HEK293 (cell line): ENCODE measurements around the gene TIMM10.

Experiments
- CTCF ChIA-PET: fragments of 350-600 bp; formaldehyde crosslinking; extraction: SDS; loops from one replicate; lab custom pipeline; 2021; ENCODE audit warnings: antibody characterized with exemption; lab: Yijun Ruan, JAX
- POLR2A ChIA-PET: fragments of 300-600 bp; formaldehyde crosslinking; extraction: SDS; loops from one replicate; lab custom pipeline; 2020; ENCODE audit warnings: antibody characterized with exemption, inconsistent platforms; lab: Yijun Ruan, JAX
- H3K27ac ChIP-seq: fragments of 200-500 bp; sonication (Bioruptor generic); 2 replicates; pipeline ENCODE4 v1.5.1; 2014; ENCODE audit warnings: low read depth, low read length, control low read depth, inconsistent platforms; ENCODE audit errors: extremely low read depth
- H3K36me3 ChIP-seq, 2 experiments: fragments of 200-500 bp in 1 of 2; sonication (Bioruptor generic) in 1 of 2; 1 replicate in 1 of 2; 2 replicates in 1 of 2; pipeline ENCODE4 v1.5.1; 2014 to 2017; ENCODE audit warnings: inconsistent platforms in 2 of 2, low read length in 2 of 2; ENCODE audit not compliant: control insufficient read depth in 2 of 2, insufficient read depth in 1 of 2
- H3K4me1 ChIP-seq: fragments of 200-500 bp; sonication (Bioruptor generic); 2 replicates; pipeline ENCODE4 v1.5.1; 2014; ENCODE audit warnings: mild to moderate bottlenecking, low read length, inconsistent platforms; ENCODE audit not compliant: control insufficient read depth, insufficient read depth
- H3K4me3 ChIP-seq: 2 replicates; pipeline ENCODE4 v1.5.1; 2011; ENCODE audit warnings: low read depth, mild to moderate bottlenecking, control low read depth, low read length, moderate library complexity
- H3K9me3 ChIP-seq: fragments of 200-500 bp; sonication (Bioruptor generic); 2 replicates; pipeline ENCODE4 v1.5.1; 2014; ENCODE audit warnings: low read depth, low read length, inconsistent platforms; ENCODE audit not compliant: control insufficient read depth, insufficient read depth
- BCL11A ChIP-seq: fragments of 450-650 bp; formaldehyde crosslinking; IDR thresholded peaks from 2 replicates; pipeline ENCODE4 v1.5.1; 2016; ENCODE audit warnings: low read depth, missing biosample characterization, missing genetic modification characterization
- IKZF3 ChIP-seq: fragments of 450-650 bp; IDR thresholded peaks from 2 replicates; pipeline ENCODE4 v1.5.0; 2018; ENCODE audit warnings: missing biosample characterization, mild to moderate bottlenecking, missing genetic modification characterization, moderate library complexity
- ZBTB8A ChIP-seq: fragments of 450-650 bp; formaldehyde crosslinking; IDR thresholded peaks from 2 replicates; pipeline ENCODE4 v1.5.1; 2016; ENCODE audit warnings: missing biosample characterization, missing genetic modification characterization
- ZIC2 ChIP-seq: fragments of 450-650 bp; formaldehyde crosslinking; IDR thresholded peaks from 2 replicates; pipeline ENCODE4 v1.5.1; 2016; ENCODE audit warnings: missing biosample characterization, missing genetic modification characterization
- ZNF16 ChIP-seq: fragments of 450-650 bp; formaldehyde crosslinking; IDR thresholded peaks from 2 replicates; pipeline ENCODE4 v1.5.1; 2016; ENCODE audit warnings: low read depth, missing biosample characterization, missing genetic modification characterization
- ZNF548 ChIP-seq: fragments of 450-650 bp; formaldehyde crosslinking; IDR thresholded peaks from 2 replicates; pipeline ENCODE4 v1.5.1; 2016; ENCODE audit warnings: missing biosample characterization, missing genetic modification characterization
- ZSCAN16 ChIP-seq: fragments of 450-650 bp; formaldehyde crosslinking; IDR thresholded peaks from 2 replicates; pipeline ENCODE4 v1.5.1; 2016; ENCODE audit warnings: missing biosample characterization, missing genetic modification characterization
- TF ChIP-seq, protein P1 (sequence below): fragments of 450-650 bp; formaldehyde crosslinking; IDR thresholded peaks from 2 replicates; pipeline ENCODE4 v1.5.1; 2016; ENCODE audit warnings: missing biosample characterization, missing genetic modification characterization
- TF ChIP-seq, protein P2 (sequence below): fragments of 450-650 bp; formaldehyde crosslinking; optimal IDR thresholded peaks from 2 replicates; pipeline ENCODE3; 2016; ENCODE audit warnings: missing biosample characterization, mild to moderate bottlenecking, missing genetic modification characterization
- TF ChIP-seq, protein P3 (sequence below): fragments of 450-650 bp; formaldehyde crosslinking; conservative IDR thresholded peaks from 2 replicates; pipeline ENCODE4 v1.5.1; 2016; ENCODE audit warnings: low read depth, missing biosample characterization, missing genetic modification characterization
- TF ChIP-seq, protein P4 (sequence below): sonication (generic); formaldehyde crosslinking; IDR thresholded peaks from 2 replicates; pipeline ENCODE4 v1.8.1; 2022; ENCODE audit warnings: mild to moderate bottlenecking, moderate library complexity, missing genetic modification reagents
- TF ChIP-seq, protein P5 (sequence below): fragments of 450-650 bp; formaldehyde crosslinking; IDR thresholded peaks from 2 replicates; pipeline ENCODE4 v1.5.1; 2016; ENCODE audit warnings: missing biosample characterization, missing genetic modification characterization

TIMM10 gene

DNA sequence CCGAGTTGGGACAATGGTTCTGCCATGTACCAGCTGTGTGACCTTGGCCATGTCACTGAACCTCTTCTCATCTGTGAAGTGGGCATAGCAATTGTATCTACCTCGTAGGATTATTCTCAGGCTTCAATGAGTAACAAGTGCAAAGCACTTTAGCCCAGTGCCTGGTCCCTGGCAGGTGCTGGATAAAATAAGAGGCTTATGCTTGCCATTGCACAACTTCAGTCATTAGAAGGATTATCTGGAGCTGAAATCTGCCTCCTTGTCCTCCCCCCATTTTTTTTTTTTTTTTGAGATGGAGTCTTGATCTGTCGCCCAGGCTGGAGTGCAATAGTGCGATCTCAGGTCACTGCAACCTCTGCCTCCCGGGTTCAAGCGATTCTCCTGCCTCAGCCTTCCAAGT is 14.0 kb upstream of the TIMM10 start (continued):
- no peak for TF ChIP-seq BCL11A (tag by site-specific recombination)
- TF ChIP-seq, protein P1, sequence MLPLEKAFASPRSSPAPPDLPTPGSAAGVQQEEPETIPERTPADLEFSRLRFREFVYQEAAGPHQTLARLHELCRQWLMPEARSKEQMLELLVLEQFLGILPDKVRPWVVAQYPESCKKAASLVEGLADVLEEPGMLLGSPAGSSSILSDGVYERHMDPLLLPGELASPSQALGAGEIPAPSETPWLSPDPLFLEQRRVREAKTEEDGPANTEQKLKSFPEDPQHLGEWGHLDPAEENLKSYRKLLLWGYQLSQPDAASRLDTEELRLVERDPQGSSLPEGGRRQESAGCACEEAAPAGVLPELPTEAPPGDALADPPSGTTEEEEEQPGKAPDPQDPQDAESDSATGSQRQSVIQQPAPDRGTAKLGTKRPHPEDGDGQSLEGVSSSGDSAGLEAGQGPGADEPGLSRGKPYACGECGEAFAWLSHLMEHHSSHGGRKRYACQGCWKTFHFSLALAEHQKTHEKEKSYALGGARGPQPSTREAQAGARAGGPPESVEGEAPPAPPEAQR (tag by site-specific recombination), result no peak
- TF ChIP-seq, protein P2, sequence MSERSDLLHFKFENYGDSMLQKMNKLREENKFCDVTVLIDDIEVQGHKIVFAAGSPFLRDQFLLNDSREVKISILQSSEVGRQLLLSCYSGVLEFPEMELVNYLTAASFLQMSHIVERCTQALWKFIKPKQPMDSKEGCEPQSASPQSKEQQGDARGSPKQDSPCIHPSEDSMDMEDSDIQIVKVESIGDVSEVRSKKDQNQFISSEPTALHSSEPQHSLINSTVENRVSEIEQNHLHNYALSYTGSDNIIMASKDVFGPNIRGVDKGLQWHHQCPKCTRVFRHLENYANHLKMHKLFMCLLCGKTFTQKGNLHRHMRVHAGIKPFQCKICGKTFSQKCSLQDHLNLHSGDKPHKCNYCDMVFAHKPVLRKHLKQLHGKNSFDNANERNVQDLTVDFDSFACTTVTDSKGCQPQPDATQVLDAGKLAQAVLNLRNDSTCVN (tag by site-specific recombination), result no peak
- TF ChIP-seq, protein P3, sequence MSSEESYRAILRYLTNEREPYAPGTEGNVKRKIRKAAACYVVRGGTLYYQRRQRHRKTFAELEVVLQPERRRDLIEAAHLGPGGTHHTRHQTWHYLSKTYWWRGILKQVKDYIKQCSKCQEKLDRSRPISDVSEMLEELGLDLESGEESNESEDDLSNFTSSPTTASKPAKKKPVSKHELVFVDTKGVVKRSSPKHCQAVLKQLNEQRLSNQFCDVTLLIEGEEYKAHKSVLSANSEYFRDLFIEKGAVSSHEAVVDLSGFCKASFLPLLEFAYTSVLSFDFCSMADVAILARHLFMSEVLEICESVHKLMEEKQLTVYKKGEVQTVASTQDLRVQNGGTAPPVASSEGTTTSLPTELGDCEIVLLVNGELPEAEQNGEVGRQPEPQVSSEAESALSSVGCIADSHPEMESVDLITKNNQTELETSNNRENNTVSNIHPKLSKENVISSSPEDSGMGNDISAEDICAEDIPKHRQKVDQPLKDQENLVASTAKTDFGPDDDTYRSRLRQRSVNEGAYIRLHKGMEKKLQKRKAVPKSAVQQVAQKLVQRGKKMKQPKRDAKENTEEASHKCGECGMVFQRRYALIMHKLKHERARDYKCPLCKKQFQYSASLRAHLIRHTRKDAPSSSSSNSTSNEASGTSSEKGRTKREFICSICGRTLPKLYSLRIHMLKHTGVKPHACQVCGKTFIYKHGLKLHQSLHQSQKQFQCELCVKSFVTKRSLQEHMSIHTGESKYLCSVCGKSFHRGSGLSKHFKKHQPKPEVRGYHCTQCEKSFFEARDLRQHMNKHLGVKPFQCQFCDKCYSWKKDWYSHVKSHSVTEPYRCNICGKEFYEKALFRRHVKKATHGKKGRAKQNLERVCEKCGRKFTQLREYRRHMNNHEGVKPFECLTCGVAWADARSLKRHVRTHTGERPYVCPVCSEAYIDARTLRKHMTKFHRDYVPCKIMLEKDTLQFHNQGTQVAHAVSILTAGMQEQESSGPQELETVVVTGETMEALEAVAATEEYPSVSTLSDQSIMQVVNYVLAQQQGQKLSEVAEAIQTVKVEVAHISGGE (tag by site-specific recombination), result no peak
- TF ChIP-seq ZNF16 (tag by site-specific recombination), result no peak

DNA sequence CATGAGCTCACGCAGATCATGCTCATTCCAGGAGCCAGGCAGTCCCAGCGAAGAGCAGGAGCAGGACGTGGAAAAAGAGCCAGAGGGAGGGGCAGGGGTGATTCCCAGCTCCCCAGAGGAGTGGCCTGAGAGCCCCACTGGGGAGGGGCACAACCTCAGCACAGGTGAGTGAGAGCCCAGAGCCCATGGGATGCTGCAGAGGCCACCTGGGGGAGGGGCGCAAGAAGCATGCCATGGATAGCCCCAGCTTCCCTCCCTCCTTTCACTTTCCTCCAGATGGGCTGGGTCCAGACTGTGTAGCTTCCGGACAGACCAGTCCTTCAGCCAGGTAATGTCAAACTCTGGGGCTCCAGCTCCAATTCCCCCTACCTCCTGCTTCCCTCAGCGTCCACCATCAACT is 13.0 kb upstream of the TIMM10 start:
- H3K4me1 ChIP-seq, result no peaks in the 10 kb centered on the region
- CTCF ChIA-PET, result interaction anchor here (0.6 kb wide), 1 partner anchor 101 kb away, joined by 4 read pairs; no protein-coding TSS in a partner anchor

DNA sequence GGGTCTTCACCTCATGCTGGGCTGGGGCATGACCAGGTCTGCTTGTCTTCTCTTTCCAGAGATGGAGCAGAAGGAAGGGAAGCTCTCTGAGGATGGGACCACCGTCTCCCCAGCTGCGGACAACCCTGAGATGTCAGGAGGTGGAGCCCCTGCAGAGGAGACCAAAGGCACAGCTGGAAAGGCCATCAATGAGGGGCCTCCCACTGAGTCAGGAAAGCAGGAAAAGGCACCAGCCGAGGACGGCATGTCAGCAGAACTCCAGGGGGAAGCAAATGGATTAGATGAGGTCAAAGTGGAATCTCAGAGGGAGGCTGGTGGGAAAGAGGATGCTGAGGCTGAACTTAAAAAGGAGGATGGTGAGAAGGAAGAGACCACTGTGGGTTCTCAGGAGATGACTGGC is 12.0 kb upstream of the TIMM10 start:
- CTCF ChIA-PET, result interaction anchor here (0.7 kb wide), 1 partner anchor 104 kb away, joined by 3 read pairs; no protein-coding TSS in a partner anchor
- no peaks in the 10 kb centered on the region for H3K36me3 ChIP-seq
- TF ChIP-seq, protein P4, sequence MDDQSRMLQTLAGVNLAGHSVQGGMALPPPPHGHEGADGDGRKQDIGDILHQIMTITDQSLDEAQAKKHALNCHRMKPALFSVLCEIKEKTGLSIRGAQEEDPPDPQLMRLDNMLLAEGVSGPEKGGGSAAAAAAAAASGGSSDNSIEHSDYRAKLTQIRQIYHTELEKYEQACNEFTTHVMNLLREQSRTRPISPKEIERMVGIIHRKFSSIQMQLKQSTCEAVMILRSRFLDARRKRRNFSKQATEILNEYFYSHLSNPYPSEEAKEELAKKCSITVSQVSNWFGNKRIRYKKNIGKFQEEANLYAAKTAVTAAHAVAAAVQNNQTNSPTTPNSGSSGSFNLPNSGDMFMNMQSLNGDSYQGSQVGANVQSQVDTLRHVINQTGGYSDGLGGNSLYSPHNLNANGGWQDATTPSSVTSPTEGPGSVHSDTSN (CRISPR knock-in tag), result no peak
- TF ChIP-seq ZIC2 (peak; percentile 98), ZNF548 (tag by site-specific recombination) (no peak), ZBTB8A (tag by site-specific recombination) (no peak)
- TF ChIP-seq, all 188 proteins: peak for 1
- Histone ChIP-seq H3K27ac (no peak overlapping the region), H3K4me1 (no peaks in the 10 kb centered on the region), H3K4me3 (no peak overlapping the region), H3K9me3 (no peaks in the 10 kb centered on the region)
- POLR2A ChIA-PET, result interaction anchor here (1.4 kb wide), 1 partner anchor 9 kb away, joined by 3 read pairs; no protein-coding TSS in a partner anchor

More for the DNA sequence above, 13.0 kb upstream of the TIMM10 start:
- H3K9me3 ChIP-seq, result no peaks in the 10 kb centered on the region
- no peak overlapping the region for H3K27ac ChIP-seq
- H3K4me3 ChIP-seq, result no peak overlapping the region
- TF ChIP-seq IKZF3 (tag by site-specific recombination), result no peak
- POLR2A ChIA-PET, result interaction anchor here (1.4 kb wide), 1 partner anchor 29 kb away, joined by 3 read pairs; the partner anchor contains the start of gene SLC43A1
- no peaks in the 10 kb centered on the region for H3K36me3 ChIP-seq

DNA sequence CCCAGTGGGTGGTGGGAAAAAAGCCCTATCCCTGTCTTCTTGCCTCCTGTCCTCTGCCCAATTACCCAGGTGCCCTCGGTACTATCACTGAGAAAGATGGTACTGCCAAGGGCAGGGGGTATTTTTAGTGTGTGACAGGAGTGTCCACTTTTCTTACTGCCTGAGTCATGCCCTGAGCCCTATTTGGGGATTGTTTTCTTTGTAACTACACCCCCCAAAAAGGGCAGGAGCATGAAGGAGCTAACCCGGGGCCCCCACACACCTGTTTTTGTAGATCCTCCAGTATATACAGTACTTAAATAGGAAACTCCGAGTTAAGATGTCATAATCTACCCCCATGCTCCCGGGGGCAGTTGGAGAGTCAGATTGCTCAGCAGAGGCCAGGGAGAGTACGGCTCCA is 10.6 kb upstream of the TIMM10 start:
- CTCF ChIA-PET, result interaction anchor here (0.6 kb wide), 1 partner anchor 984 kb away, joined by 4 read pairs; no protein-coding TSS in a partner anchor
- no peaks in the 10 kb centered on the region for H3K36me3 ChIP-seq
- TF ChIP-seq, protein P5, sequence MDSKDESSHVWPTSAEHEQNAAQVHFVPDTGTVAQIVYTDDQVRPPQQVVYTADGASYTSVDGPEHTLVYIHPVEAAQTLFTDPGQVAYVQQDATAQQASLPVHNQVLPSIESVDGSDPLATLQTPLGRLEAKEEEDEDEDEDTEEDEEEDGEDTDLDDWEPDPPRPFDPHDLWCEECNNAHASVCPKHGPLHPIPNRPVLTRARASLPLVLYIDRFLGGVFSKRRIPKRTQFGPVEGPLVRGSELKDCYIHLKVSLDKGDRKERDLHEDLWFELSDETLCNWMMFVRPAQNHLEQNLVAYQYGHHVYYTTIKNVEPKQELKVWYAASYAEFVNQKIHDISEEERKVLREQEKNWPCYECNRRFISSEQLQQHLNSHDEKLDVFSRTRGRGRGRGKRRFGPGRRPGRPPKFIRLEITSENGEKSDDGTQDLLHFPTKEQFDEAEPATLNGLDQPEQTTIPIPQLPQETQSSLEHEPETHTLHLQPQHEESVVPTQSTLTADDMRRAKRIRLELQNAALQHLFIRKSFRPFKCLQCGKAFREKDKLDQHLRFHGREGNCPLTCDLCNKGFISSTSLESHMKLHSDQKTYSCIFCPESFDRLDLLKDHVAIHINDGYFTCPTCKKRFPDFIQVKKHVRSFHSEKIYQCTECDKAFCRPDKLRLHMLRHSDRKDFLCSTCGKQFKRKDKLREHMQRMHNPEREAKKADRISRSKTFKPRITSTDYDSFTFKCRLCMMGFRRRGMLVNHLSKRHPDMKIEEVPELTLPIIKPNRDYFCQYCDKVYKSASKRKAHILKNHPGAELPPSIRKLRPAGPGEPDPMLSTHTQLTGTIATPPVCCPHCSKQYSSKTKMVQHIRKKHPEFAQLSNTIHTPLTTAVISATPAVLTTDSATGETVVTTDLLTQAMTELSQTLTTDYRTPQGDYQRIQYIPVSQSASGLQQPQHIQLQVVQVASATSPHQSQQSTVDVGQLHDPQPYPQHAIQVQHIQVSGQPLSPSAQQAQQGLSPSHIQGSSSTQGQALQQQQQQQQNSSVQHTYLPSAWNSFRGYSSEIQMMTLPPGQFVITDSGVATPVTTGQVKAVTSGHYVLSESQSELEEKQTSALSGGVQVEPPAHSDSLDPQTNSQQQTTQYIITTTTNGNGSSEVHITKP (tag by site-specific recombination), result peak; percentile 41
- TF ChIP-seq ZSCAN16 (tag by site-specific recombination), result no peak
- POLR2A ChIA-PET, result no interaction called here
- H3K27ac ChIP-seq, result no peak overlapping the region
- no peak overlapping the region for H3K4me3 ChIP-seq
- H3K4me1 ChIP-seq, result no peaks in the 10 kb centered on the region
- no peaks in the 10 kb centered on the region for H3K9me3 ChIP-seq
